Thyroid gland (tissue), 4 donors: ENCODE data around the gene PRKCE. TPM values are rescaled to one million over a fixed set of nuclear protein-coding genes. Genes with fewer than 3 reads are reported as not detected.

ENCODE experiments used
- DNase-seq, 2 donors: peaks; one replicate each; pipeline ENCODE4 v3.0.0-alpha.2; 2019
- H3K27ac ChIP-seq, 3 donors: fragments of 200-600 bp; sonication (generic); 1 replicate in 2 of 3; 2 replicates in 1 of 3; pipeline ENCODE4 v1.5.1; 2016 to 2019; ENCODE audit warnings: mild to moderate bottlenecking in 1 of 3, moderate library complexity in 1 of 3
- H3K27me3 ChIP-seq: fragments of 200-600 bp; sonication (generic); one replicate; pipeline ENCODE4 v1.5.1; 2019
- H3K36me3 ChIP-seq, 2 donors: fragments of 200-600 bp; sonication (generic); one replicate each; pipeline ENCODE4 v1.5.1; 2016 to 2019
- H3K4me1 ChIP-seq, 2 donors: fragments of 200-600 bp; sonication (generic); one replicate each; pipeline ENCODE4 v1.5.1; 2017 to 2019
- H3K4me3 ChIP-seq, 3 donors: fragments of 200-600 bp; sonication (generic); replicated peaks in 1 of 3; 1 replicate in 2 of 3; 2 replicates in 1 of 3; pipeline ENCODE4 v1.5.1; 2016; ENCODE audit warnings: mild to moderate bottlenecking in 1 of 3
- H3K9me3 ChIP-seq: fragments of 200-600 bp; sonication (generic); one replicate; pipeline ENCODE4 v1.5.1; 2017
- CTCF ChIP-seq, 6 experiments: fragments of 200-600 bp in 3 of 6; fragments of 450-650 bp in 3 of 6; sonication (generic) in 3 of 6; IDR thresholded peaks; one replicate each; pipeline ENCODE4 v1.5.1; 2016 to 2019; ENCODE audit warnings: antibody characterized with exemption in 6 of 6, mild to moderate bottlenecking in 2 of 6, inconsistent platforms in 1 of 6, moderate library complexity in 1 of 6
- POLR2A ChIP-seq, 2 donors: fragments of 450-650 bp; IDR thresholded peaks; one replicate each; pipeline ENCODE4 v1.6.1; 2017; ENCODE audit warnings: antibody characterized with exemption in 2 of 2, mild to moderate bottlenecking in 2 of 2, moderate library complexity in 1 of 2
- WGBS, 2 donors: methylation state at CpG; one replicate each; pipeline ENCODE4 v1.1.5; 2017; 5-methylcytosine and 5-hydroxymethylcytosine counted together
- intact Hi-C: fragments of 100-400 bp; cut with DNase I; formaldehyde crosslinking; loops from one replicate; pipeline ENCODE4 v1.15.1; 2023
- total RNA-seq, 4 donors: library from RNA; depleted of rRNA; stranded (reverse); fragments of >200 nt; gene quantifications; one replicate each; pipeline ENCODE4 v1.2.3, GENCODE V29; 2016

The PRKCE gene
- total RNA-seq, 4 donors from 2014 or later: 8.4 to 35.3 (median 15.2) TPM

- 89 to 94% methylated on average over 2 of the region's 2 CpGs for WGBS, 2 donors
- H3K27me3 ChIP-seq: no peaks in the 10 kb centered on the region
These were observed 199.6 kb downstream of the PRKCE start for GRCh38 chr2:45851111-45851510.

DNA sequence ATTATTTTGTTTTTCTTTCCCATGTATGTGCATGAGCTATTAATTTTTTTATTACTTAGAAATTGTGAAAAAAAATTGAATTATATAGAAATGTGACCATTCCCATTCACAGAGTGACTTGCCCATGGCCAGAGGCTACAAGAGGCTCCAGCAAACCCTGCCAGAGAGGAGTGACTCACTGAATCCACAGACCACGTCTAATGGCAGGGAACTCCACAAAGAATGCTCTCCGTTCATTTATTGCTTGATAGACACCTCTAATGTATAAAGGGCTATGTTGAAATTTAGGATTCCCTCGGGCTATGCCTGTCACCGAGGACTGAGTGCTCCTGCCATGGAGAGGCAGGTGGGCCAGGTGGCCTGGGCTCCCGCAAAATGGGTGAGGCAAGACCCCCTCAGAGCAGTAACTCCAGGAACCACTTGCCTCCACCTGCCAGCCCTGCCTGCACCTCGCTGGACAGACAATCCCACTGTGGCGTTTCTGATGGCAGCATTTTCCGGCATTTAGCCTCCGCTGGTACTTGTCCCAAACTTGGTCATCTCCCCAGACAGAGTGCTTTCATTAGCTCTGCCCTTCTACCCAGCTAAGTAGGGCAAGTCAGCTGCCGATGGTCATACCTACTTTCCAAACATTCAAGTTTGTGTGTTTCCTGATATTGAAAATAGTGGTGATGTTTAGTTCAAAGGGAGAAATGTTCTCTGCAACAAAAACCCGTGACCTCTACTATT lies 200.3 kb downstream of the PRKCE start:
- H3K27me3 ChIP-seq: no peaks in the 10 kb centered on the region
- intact Hi-C loops: no loop called here
- no peak overlapping the region for H3K4me3 ChIP-seq
- no peaks in the 10 kb centered on the region for H3K9me3 ChIP-seq
- no peak overlapping the region for H3K27ac ChIP-seq
- TF ChIP-seq POLR2A (IDR thresholded peaks at IDR 0.05) (no peak), CTCF (IDR thresholded peaks at IDR 0.05) (no peak)
- 58 to 65% methylated on average over 11 of the region's 11 CpGs for WGBS, 2 donors
- H3K36me3 ChIP-seq: no peaks in the 10 kb centered on the region
- peak; percentile 65 to 77 for DNase-seq
- no peaks in the 10 kb centered on the region for H3K4me1 ChIP-seq

More at GRCh38 chr2:45851111-45851510, 199.6 kb downstream of the PRKCE start:
- Histone ChIP-seq H3K27ac (no peak overlapping the region), H3K4me1 (no peaks in the 10 kb centered on the region), H3K36me3 (no peaks in the 10 kb centered on the region), H3K4me3 (no peak overlapping the region), H3K9me3 (no peaks in the 10 kb centered on the region)
- TF ChIP-seq CTCF (IDR thresholded peaks at IDR 0.05) (no peak), POLR2A (IDR thresholded peaks at IDR 0.05) (no peak)
- no peak for DNase-seq
- intact Hi-C loops: no loop called here

DNA sequence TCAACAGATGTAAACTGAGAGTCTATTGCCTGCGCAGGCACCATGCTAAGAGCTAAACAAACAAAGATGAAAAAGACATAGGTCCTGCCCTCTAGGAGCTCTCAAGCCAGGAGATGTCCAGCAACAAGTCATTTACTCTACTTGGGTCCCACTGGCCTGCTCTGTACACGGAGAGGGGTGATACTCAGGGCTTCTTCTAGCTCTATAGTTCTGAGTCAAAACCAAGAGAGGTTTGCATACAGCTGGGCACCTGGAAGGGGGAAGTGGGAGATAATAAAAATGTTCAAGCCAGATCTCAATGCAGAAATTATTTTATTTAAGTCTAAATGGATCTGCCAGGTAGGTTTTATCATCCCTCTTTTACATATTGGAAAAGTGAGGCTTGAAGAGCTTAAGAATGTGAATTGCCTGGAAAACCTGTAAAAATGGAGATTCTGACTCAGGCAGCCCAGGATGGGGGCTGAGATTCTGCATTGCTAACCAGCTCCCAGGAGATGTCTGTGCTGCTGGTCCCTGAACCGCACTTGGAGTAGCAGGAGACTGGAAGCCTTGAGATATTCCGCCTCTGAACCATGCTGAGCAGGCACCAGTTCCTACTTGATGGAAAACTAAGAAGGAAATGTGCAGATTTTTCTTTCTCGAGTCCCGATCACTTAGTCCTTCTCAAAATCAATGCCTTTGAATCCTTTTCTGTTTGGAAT lies 201.1 kb downstream of the PRKCE start:
- no peak overlapping the region for H3K27ac ChIP-seq
- no peaks in the 10 kb centered on the region for H3K36me3 ChIP-seq
- H3K9me3 ChIP-seq: no peaks in the 10 kb centered on the region
- intact Hi-C loops: no loop called here
- 90 to 98% methylated on average over 6 of the region's 6 CpGs for WGBS, 2 donors
- no peaks in the 10 kb centered on the region for H3K27me3 ChIP-seq
- no peaks in the 10 kb centered on the region for H3K4me1 ChIP-seq
- no peak overlapping the region for H3K4me3 ChIP-seq
- TF ChIP-seq CTCF (IDR thresholded peaks at IDR 0.05) (no peak), POLR2A (IDR thresholded peaks at IDR 0.05) (no peak)
- DNase-seq: no peak

- DNase-seq: no peak
- no peak for TF ChIP-seq CTCF (IDR thresholded peaks at IDR 0.05)
- no peak for TF ChIP-seq POLR2A (IDR thresholded peaks at IDR 0.05)
- WGBS, 2 donors: 7 to 17% methylated on average over 3 of the region's 3 CpGs
- no peak overlapping the region for H3K4me3 ChIP-seq
- H3K9me3 ChIP-seq: no peaks in the 10 kb centered on the region
- H3K27ac ChIP-seq: no peak overlapping the region
- H3K4me1 ChIP-seq: peaks cover 5 to 6% of the 10 kb centered on the region in 2 donors
- intact Hi-C loops: no loop called here
- no peaks in the 10 kb centered on the region for H3K27me3 ChIP-seq
- no peaks in the 10 kb centered on the region for H3K36me3 ChIP-seq
These were observed 203.9 kb downstream of the PRKCE start for GRCh38 chr2:45855374-45855773.
